ENCODE data around the gene ZBTB5.

GRCh38 chr9:37464426-37465248 lies 613 bp downstream of the ZBTB5 start:
- TF ChIP-seq POLR2AphosphoS5 (IDR thresholded peaks at IDR 0.05; ENCODE audit: low read depth, low read length) (peak; percentile 63), POLR2A (IDR thresholded peaks at IDR 0.05; ENCODE audit: low read depth, low read length) (peak; percentile 75; the same call in 1 of the 2 replicates)

Measured in GM12892 (cell line).